Prostate gland (tissue), 2 donors: ENCODE results near the gene ZNF165.
"Not testable (repeated sequence)": the region's sequence is repeated elsewhere in the genome, so short reads cannot be mapped to it uniquely, and the experiment has no call there.

Source experiments
- CTCF ChIP-seq, 4 experiments: fragments of 200-600 bp in 2 of 4; fragments of 450-650 bp in 2 of 4; sonication (generic) in 2 of 4; IDR thresholded peaks; 1 replicate in 3 of 4; 2 replicates in 1 of 4; pipeline ENCODE4 v1.5.1; 2016 to 2019; ENCODE audit warnings: antibody characterized with exemption in 4 of 4, mild to moderate bottlenecking in 2 of 4, moderate library complexity in 2 of 4
- POLR2A ChIP-seq: fragments of 450-650 bp; IDR thresholded peaks from one replicate; pipeline ENCODE4 v1.6.1; 2016; ENCODE audit warnings: antibody characterized with exemption, mild to moderate bottlenecking
- POLR2AphosphoS5 ChIP-seq: sonication (generic); formaldehyde crosslinking; IDR thresholded peaks from one replicate; pipeline ENCODE4 v1.6.1; 2017; ENCODE audit warnings: antibody characterized with exemption

GRCh38 chr6:28080381-28080630 lies at the start of gene ZNF165:
- not testable (repeated sequence) for TF ChIP-seq POLR2AphosphoS5; CTCF (IDR thresholded peaks at IDR 0.05); POLR2A
